Measurements from ENCODE around the gene TMCC2. TPM values are rescaled to one million over a fixed set of nuclear protein-coding genes. Genes with fewer than 3 reads are reported as not detected.

The TMCC2 gene
- total and polyA plus RNA-seq, 11 donors: 0.97 to 5.1 (median 2.0) TPM

DNA sequence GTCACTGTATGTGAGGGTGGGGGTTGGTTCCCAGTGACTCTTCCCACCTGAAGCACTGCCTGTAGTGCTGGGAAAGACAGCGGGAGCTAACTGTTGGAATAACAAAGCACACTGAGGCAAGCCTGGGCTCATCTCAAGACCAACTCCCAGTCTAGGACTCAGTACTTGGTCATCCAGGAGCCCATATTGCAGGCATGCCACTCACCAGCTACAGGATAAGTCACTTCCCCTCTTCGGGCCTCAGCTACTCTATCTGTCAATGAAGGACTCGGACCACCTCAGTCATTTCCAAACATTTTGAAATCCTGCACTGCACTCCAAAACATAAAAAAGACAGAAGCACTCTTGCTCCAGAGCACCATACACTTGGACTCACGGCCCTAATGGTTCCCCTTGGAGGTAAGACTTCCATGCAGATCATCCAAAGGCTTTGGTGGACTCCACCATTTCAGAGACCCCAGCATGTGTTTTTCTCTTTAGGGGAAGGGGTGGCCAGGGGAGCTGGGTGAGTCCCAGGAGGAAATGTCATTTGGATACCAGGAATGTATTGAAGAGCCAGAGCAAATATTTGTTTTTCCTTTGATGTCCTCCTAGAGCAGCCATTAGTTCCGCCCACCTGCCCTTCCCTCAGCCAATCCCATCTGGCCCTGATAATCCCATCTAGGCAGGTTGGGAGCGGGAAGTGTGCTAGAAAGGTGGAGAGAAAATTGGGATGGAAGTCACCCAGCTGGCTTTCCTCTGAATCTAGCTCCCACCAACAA lies 90.7 kb downstream of the TMCC2 start:
- H3K27ac ChIP-seq: peak overlapping the region in 1 of 12 donors; percentile 61
- H3K27me3 ChIP-seq: no peaks in the 10 kb centered on the region
- no peak for DNase-seq
- TF ChIP-seq, protein P1, sequence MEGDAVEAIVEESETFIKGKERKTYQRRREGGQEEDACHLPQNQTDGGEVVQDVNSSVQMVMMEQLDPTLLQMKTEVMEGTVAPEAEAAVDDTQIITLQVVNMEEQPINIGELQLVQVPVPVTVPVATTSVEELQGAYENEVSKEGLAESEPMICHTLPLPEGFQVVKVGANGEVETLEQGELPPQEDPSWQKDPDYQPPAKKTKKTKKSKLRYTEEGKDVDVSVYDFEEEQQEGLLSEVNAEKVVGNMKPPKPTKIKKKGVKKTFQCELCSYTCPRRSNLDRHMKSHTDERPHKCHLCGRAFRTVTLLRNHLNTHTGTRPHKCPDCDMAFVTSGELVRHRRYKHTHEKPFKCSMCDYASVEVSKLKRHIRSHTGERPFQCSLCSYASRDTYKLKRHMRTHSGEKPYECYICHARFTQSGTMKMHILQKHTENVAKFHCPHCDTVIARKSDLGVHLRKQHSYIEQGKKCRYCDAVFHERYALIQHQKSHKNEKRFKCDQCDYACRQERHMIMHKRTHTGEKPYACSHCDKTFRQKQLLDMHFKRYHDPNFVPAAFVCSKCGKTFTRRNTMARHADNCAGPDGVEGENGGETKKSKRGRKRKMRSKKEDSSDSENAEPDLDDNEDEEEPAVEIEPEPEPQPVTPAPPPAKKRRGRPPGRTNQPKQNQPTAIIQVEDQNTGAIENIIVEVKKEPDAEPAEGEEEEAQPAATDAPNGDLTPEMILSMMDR (IDR thresholded peaks at IDR 0.05): no peak
- no peak for TF ChIP-seq POLR2A (IDR thresholded peaks at IDR 0.05)
- peak overlapping the region in 1 of 12 donors; percentile 92 for H3K4me3 ChIP-seq
- intact Hi-C loops (cut with DNase I): no loop called here
- WGBS, 4 donors: 92 to 99% (median 94%) methylated on average over 5 to 6 of the region's 6 CpGs
- peaks cover 12 to 82% (median 47%) of the 10 kb centered on the region in 12 donors for H3K4me1 ChIP-seq
- H3K9me3 ChIP-seq: no peaks in the 10 kb centered on the region
- no peaks in the 10 kb centered on the region for H3K36me3 ChIP-seq
- ATAC-seq: no peak

DNA sequence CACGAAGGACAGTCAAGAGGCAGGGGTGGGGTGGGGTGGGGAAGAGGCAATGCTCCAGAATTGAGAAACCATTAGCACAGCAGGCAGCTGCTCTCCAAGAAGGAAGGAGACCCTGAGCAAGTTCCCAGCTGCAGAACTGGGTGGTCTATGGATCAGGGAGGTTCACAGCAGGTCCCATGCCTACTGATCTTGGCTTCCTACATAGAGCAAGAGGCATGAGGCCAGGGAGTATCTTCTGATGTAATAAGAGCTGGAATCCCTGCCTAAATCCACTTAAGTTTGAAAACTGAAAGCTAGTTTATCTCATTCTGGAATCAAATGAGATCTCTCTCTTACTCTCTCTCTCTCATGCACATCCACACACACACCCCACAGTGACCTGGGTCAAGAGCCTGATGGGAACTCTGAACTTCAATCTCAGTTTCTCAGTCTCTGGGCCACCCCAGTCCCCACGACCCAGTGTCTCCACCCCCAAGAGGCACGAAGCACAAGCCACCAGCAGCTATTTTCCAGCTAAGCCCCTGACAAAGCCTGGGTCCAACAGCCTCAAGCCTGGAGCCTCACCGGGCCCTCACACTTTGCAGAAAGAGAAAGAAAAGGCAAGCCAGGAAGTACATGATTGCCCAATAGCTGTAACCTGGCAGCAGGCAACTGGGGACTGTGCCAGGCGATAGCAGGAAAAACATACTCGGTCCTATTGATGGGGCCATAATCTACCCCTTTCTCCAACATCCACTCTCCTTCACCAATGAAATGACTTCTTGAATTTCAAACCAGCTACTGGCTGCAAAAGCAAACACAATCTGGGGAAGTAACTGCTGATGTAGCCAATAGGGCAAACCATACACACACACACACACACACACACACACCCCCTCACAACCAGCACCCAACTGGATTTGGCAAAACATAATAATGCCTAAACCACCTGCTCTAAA lies 91.6 kb downstream of the TMCC2 start:
- peak overlapping the region in 1 of 12 donors; percentile 62 for H3K27ac ChIP-seq
- H3K4me1 ChIP-seq: peaks cover 12 to 72% (median 38%) of the 10 kb centered on the region in 12 donors
- no peaks in the 10 kb centered on the region for H3K9me3 ChIP-seq
- 41 to 52% (median 48%) methylated on average over 6 of the region's 6 CpGs for WGBS, 4 donors
- peak overlapping the region in 4 of 12 donors; percentile 19 to 92 (median 70) for H3K4me3 ChIP-seq
- no peak for TF ChIP-seq POLR2A (IDR thresholded peaks at IDR 0.05)
- TF ChIP-seq, protein P1 (IDR thresholded peaks at IDR 0.05): no peak
- no peaks in the 10 kb centered on the region for H3K36me3 ChIP-seq
- H3K27me3 ChIP-seq: no peaks in the 10 kb centered on the region
- intact Hi-C loops (cut with DNase I): no loop called here
- DNase-seq (peak in 4 of 5 donors; percentile 38 to 67 (median 56)), ATAC-seq (peak; percentile 19 to 48 (median 30))

DNA sequence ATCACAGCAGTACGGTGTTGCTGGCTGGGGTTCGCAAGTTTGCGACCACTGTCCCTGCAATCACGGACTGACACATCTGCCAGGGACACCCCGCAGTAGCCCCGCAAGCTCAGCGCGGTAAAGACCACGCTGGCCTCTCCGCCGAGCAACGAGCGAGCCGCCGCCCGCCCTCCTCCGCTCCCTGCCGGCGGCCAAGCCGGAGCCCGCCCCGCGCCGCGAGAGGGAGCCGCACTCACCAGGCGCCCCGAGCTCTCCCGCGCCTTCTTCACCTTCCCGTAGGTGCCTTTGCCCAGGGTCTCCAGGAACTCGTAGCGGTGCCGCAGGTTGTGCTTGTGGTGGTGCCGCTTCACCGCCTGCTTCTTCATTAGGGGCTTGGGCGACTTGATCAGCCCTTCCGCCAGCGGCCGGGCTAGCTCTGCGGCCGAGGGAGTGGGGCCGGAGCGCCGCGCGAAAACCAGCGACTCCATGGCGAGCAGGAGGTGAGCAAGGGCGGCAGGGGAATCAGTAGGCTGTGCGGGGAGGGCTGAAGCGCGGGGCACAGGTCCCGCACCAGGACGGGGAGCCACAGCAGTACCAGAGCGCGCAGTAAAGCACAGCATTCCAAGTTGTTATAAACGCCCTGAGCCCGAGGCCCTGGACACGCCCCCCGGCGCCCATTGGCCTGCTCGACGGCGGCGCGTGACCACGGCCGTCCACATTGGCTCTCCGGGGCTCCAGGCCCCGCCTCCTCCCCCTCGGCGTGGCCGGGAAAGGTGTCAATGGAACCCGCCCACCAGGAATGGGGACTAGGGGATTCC lies 93.6 kb downstream of the TMCC2 start, which contains the start of gene NUAK2:
Gene NUAK2, minus strand, starts transcription at position 584 of the 797 bp plus-strand sequence. Its CDS starts 117 bp downstream, at position 467.
- 0 to 1% (median 0%) methylated on average over 40 to 75 of the region's 75 CpGs for WGBS, 4 donors
- intact Hi-C loops (cut with DNase I): no loop called here
- DNase-seq (peak; percentile 90 to 96 (median 94)), ATAC-seq (peak; percentile 89 to 96 (median 95))
- peaks cover 12 to 60% (median 35%) of the 10 kb centered on the region in 12 donors for H3K4me1 ChIP-seq
- H3K9me3 ChIP-seq: no peaks in the 10 kb centered on the region
- no peaks in the 10 kb centered on the region for H3K36me3 ChIP-seq
- peaks cover 0 to 8% (median 0%) of the 10 kb centered on the region in 9 donors for H3K27me3 ChIP-seq
- peak; percentile 20 to 86 for TF ChIP-seq POLR2A (IDR thresholded peaks at IDR 0.05)
- TF ChIP-seq, protein P1 (IDR thresholded peaks at IDR 0.05): peak in 9 of 12 donors; percentile 17 to 61 (median 32)
- H3K4me3 ChIP-seq: peak within 1 kb of the TSS; percentile 48 to 92 (median 74)
- H3K27ac ChIP-seq: peak within 1 kb of the TSS in 10 of 12 donors; percentile 9 to 86 (median 70)

Data from heart left ventricle (tissue), 16 donors.